WTC11 (cell line): ENCODE data around the gene CDH6. TPM values are rescaled to one million over a fixed set of nuclear protein-coding genes. Genes with fewer than 3 reads are reported as not detected.

Source experiments
- ATAC-seq: fragments of 200-7000 bp; cut with Tn5 transposase; 2 replicates; pipeline ENCODE4 v1.10.0; 2021; ENCODE audit warnings: mild to moderate bottlenecking, moderate library complexity
- CTCF ChIA-PET: fragments of 300-600 bp; sonication (Branson Sonifier 250); formaldehyde crosslinking; loops from one replicate; lab custom pipeline; 2021; ENCODE audit warnings: antibody characterized with exemption; lab: Charles Lee
- POLR2A ChIA-PET: fragments of 350-600 bp; sonication (Branson Sonifier 250); formaldehyde crosslinking; loops from one replicate; lab custom pipeline; 2021; ENCODE audit warnings: antibody characterized with exemption; lab: Charles Lee
- DNase-seq: peaks from one replicate; pipeline ENCODE4 v3.0.0; 2021; ENCODE audit warnings: low spot score
- H3K27ac Mint-ChIP-seq: 2 replicates; pipeline ENCODE4 v1.8.0; 2021; ENCODE audit warnings: mixed read lengths
- H3K27me3 Mint-ChIP-seq: 2 replicates; pipeline ENCODE4 v1.8.0; 2021; ENCODE audit warnings: low read depth, mild to moderate bottlenecking, moderate library complexity, mixed read lengths
- H3K36me3 Mint-ChIP-seq: 2 replicates; pipeline ENCODE4 v1.8.0; 2021; ENCODE audit warnings: mixed read lengths
- H3K4me1 Mint-ChIP-seq: 2 replicates; pipeline ENCODE4 v1.8.0; 2022; ENCODE audit warnings: mixed read lengths
- H3K4me3 Mint-ChIP-seq: 2 replicates; pipeline ENCODE4 v1.8.0; 2021; ENCODE audit warnings: mild to moderate bottlenecking, moderate library complexity, mixed read lengths
- H3K9me3 Mint-ChIP-seq: 2 replicates; pipeline ENCODE4 v1.8.0; 2021; ENCODE audit warnings: mixed read lengths
- ATF1 ChIP-seq: sonication (generic); formaldehyde crosslinking; IDR thresholded peaks from 2 replicates; pipeline ENCODE4 v1.8.1; 2023; ENCODE audit warnings: mild to moderate bottlenecking, moderate library complexity, missing genetic modification reagents
- GABPB1 ChIP-seq: sonication (generic); formaldehyde crosslinking; IDR thresholded peaks from 2 replicates; pipeline ENCODE4 v1.8.1; 2023; ENCODE audit warnings: mild to moderate bottlenecking, missing genetic modification reagents
- HMGA2 ChIP-seq: fragments of 250-450 bp; sonication (Bioruptor Pico); IDR thresholded peaks from 2 replicates; pipeline ENCODE4 v1.4.0; 2021; ENCODE audit warnings: mild to moderate bottlenecking, moderate library complexity
- JUN ChIP-seq: sonication (generic); formaldehyde crosslinking; IDR thresholded peaks from 2 replicates; pipeline ENCODE4 v1.8.0; 2023; ENCODE audit warnings: mild to moderate bottlenecking, missing genetic modification reagents
- MYBL2 ChIP-seq: sonication (generic); formaldehyde crosslinking; IDR thresholded peaks from 2 replicates; pipeline ENCODE4 v1.8.1; 2023; ENCODE audit warnings: mild to moderate bottlenecking, moderate library complexity, missing genetic modification reagents
- NFATC4 ChIP-seq: fragments of 250-450 bp; sonication (Bioruptor Pico); IDR thresholded peaks from 2 replicates; pipeline ENCODE4 v1.9.0; 2021; ENCODE audit warnings: mild to moderate bottlenecking
- NR1H2 ChIP-seq: sonication (generic); formaldehyde crosslinking; IDR thresholded peaks from 2 replicates; pipeline ENCODE4 v1.9.0; 2021; ENCODE audit warnings: mild to moderate bottlenecking, moderate library complexity, missing genetic modification reagents
- NR2C2 ChIP-seq: sonication (generic); formaldehyde crosslinking; IDR thresholded peaks from 2 replicates; pipeline ENCODE4 v1.8.0; 2022; ENCODE audit warnings: mild to moderate bottlenecking, missing genetic modification reagents
- SOX15 ChIP-seq: fragments of 250-450 bp; sonication (Bioruptor Pico); IDR thresholded peaks from 2 replicates; pipeline ENCODE4 v1.9.0; 2021; ENCODE audit warnings: mild to moderate bottlenecking
- ZNF219 ChIP-seq: sonication (generic); formaldehyde crosslinking; IDR thresholded peaks from 2 replicates; pipeline ENCODE4 v1.8.0; 2023; ENCODE audit warnings: missing genetic modification reagents, mild to moderate bottlenecking, borderline replicate concordance
- ZNF671 ChIP-seq: fragments of 250-450 bp; sonication (Bioruptor Pico); IDR thresholded peaks from 2 replicates; pipeline ENCODE4 v1.8.0; 2021; ENCODE audit warnings: mild to moderate bottlenecking
- total RNA-seq: library from RNA; stranded (reverse); gene quantifications from 3 replicates; pipeline ENCODE4 v1.2.3, GENCODE V29; 2021
- TF ChIP-seq, protein P1 (sequence below): sonication (generic); formaldehyde crosslinking; IDR thresholded peaks from 2 replicates; pipeline ENCODE4 v1.8.0; 2022; ENCODE audit warnings: mild to moderate bottlenecking, missing genetic modification reagents
- TF ChIP-seq, protein P2 (sequence below): sonication (generic); formaldehyde crosslinking; IDR thresholded peaks from 2 replicates; pipeline ENCODE4 v1.8.0; 2022; ENCODE audit warnings: missing genetic modification reagents
- TF ChIP-seq, protein P3 (sequence below): sonication (generic); formaldehyde crosslinking; IDR thresholded peaks from 2 replicates; pipeline ENCODE4 v1.8.1; 2022; ENCODE audit warnings: mild to moderate bottlenecking, moderate library complexity, missing genetic modification reagents
- TF ChIP-seq, protein P4 (sequence below): sonication (generic); formaldehyde crosslinking; IDR thresholded peaks from 2 replicates; pipeline ENCODE4 v1.8.0; 2023; ENCODE audit warnings: missing genetic modification reagents, mild to moderate bottlenecking, borderline replicate concordance
- TF ChIP-seq, protein P5 (sequence below): sonication (generic); formaldehyde crosslinking; IDR thresholded peaks from 2 replicates; pipeline ENCODE4 v1.8.1; 2023; ENCODE audit warnings: mild to moderate bottlenecking, missing genetic modification reagents, moderate library complexity
- TF ChIP-seq, protein P6 (sequence below): sonication (generic); formaldehyde crosslinking; IDR thresholded peaks from 2 replicates; pipeline ENCODE4 v1.8.1; 2023; ENCODE audit warnings: mild to moderate bottlenecking, moderate library complexity, missing genetic modification reagents

The CDH6 gene
- total RNA-seq, 1 experiment from 2014 or later, result 2.6 TPM

DNA sequence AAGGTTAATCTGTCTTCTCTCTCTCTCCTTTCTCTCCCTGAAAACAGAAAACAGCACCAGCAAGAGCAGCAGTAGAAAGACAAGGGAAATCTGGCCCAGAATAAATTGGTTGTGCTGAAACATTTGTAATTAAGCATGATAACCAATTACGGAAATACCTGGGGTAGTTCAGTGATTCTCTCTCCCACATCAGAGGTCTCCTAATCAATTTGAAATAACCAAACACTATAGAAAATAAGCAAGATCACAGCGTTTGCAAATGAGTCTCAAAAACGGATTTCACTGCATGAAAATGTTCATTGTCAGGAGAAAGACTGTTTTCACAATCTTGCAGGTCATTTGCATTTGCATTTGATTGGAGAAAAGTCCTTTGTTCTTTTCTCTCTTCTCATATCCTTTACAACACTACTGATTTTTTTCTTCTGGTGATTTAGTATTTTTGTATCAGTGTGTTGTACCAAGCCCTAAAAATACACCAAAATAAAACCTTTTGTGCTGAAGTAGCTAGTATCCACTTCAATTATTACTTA lies 36.8 kb upstream of the CDH6 start (continued):
- no peak for TF ChIP-seq ATF1 (CRISPR knock-in tag)
- TF ChIP-seq, all 79 proteins: peak for 0

DNA sequence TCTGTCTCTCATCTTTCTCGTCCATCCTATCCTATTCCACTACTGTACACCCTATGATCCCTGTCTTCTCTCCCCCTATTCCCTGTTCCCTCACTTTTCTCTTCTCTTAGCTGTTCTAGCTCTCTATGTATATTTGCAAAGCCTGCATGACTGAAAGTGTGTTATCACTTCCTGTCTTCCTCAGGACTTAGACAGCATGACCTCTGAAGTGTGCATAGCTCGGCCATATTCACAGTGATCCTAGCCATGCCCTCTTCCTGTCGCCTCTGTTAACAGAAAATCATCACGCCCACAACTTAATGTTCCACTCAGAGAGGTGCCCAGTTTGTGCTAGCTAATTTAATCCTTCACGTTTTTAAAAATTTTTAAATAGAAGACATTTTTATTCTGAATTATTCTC lies 35.8 kb upstream of the CDH6 start:
- ChIA-PET POLR2A (no interaction called here), CTCF (no interaction called here)
- no peak overlapping the region for H3K4me3 Mint-ChIP-seq
- DNase-seq (no peak), ATAC-seq (no peak)
- H3K4me1 Mint-ChIP-seq, result peaks cover 55% of the 10 kb centered on the region
- no peak for TF ChIP-seq GABPB1
- TF ChIP-seq, protein P1, sequence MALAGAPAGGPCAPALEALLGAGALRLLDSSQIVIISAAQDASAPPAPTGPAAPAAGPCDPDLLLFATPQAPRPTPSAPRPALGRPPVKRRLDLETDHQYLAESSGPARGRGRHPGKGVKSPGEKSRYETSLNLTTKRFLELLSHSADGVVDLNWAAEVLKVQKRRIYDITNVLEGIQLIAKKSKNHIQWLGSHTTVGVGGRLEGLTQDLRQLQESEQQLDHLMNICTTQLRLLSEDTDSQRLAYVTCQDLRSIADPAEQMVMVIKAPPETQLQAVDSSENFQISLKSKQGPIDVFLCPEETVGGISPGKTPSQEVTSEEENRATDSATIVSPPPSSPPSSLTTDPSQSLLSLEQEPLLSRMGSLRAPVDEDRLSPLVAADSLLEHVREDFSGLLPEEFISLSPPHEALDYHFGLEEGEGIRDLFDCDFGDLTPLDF, result no peak
- TF ChIP-seq ZNF671 (CRISPR knock-in tag), result no peak
- TF ChIP-seq, protein P2, sequence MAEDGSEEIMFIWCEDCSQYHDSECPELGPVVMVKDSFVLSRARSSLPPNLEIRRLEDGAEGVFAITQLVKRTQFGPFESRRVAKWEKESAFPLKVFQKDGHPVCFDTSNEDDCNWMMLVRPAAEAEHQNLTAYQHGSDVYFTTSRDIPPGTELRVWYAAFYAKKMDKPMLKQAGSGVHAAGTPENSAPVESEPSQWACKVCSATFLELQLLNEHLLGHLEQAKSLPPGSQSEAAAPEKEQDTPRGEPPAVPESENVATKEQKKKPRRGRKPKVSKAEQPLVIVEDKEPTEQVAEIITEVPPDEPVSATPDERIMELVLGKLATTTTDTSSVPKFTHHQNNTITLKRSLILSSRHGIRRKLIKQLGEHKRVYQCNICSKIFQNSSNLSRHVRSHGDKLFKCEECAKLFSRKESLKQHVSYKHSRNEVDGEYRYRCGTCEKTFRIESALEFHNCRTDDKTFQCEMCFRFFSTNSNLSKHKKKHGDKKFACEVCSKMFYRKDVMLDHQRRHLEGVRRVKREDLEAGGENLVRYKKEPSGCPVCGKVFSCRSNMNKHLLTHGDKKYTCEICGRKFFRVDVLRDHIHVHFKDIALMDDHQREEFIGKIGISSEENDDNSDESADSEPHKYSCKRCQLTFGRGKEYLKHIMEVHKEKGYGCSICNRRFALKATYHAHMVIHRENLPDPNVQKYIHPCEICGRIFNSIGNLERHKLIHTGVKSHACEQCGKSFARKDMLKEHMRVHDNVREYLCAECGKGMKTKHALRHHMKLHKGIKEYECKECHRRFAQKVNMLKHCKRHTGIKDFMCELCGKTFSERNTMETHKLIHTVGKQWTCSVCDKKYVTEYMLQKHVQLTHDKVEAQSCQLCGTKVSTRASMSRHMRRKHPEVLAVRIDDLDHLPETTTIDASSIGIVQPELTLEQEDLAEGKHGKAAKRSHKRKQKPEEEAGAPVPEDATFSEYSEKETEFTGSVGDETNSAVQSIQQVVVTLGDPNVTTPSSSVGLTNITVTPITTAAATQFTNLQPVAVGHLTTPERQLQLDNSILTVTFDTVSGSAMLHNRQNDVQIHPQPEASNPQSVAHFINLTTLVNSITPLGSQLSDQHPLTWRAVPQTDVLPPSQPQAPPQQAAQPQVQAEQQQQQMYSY (CRISPR knock-in tag), result no peak
- no peaks in the 10 kb centered on the region for H3K27me3 Mint-ChIP-seq
- no peaks in the 10 kb centered on the region for H3K9me3 Mint-ChIP-seq
- no peaks in the 10 kb centered on the region for H3K36me3 Mint-ChIP-seq
- no peak overlapping the region for H3K27ac Mint-ChIP-seq

DNA sequence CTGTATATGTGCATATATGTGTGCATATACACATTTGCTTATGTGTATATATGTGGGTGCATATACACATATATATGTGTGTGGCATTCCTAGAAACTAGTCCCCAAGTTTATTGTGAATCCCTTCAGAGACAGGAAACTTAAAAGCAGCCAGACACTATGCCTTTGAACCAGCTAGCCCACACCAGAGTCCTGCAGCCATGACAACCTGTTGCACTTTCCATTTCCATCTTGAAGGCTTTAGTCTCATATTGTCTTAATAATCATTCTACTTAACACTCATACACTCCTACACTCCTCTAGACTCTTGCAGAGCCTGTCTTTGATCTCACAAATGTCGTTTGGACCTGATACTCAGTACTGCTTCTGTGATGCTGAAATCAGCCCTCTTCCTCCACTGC lies 34.8 kb upstream of the CDH6 start:
- H3K27ac Mint-ChIP-seq, result no peak overlapping the region
- H3K36me3 Mint-ChIP-seq, result no peaks in the 10 kb centered on the region
- ATAC-seq (no peak), DNase-seq (no peak)
- ChIA-PET CTCF (no interaction called here), POLR2A (no interaction called here)
- peaks cover 46% of the 10 kb centered on the region for H3K4me1 Mint-ChIP-seq
- H3K9me3 Mint-ChIP-seq, result no peaks in the 10 kb centered on the region
- no peaks in the 10 kb centered on the region for H3K27me3 Mint-ChIP-seq
- no peak overlapping the region for H3K4me3 Mint-ChIP-seq
- TF ChIP-seq, protein P2 (CRISPR knock-in tag), result no peak
- TF ChIP-seq, protein P3, sequence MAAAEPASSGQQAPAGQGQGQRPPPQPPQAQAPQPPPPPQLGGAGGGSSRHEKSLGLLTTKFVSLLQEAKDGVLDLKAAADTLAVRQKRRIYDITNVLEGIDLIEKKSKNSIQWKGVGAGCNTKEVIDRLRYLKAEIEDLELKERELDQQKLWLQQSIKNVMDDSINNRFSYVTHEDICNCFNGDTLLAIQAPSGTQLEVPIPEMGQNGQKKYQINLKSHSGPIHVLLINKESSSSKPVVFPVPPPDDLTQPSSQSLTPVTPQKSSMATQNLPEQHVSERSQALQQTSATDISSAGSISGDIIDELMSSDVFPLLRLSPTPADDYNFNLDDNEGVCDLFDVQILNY (CRISPR knock-in tag), result no peak
- TF ChIP-seq, protein P4, sequence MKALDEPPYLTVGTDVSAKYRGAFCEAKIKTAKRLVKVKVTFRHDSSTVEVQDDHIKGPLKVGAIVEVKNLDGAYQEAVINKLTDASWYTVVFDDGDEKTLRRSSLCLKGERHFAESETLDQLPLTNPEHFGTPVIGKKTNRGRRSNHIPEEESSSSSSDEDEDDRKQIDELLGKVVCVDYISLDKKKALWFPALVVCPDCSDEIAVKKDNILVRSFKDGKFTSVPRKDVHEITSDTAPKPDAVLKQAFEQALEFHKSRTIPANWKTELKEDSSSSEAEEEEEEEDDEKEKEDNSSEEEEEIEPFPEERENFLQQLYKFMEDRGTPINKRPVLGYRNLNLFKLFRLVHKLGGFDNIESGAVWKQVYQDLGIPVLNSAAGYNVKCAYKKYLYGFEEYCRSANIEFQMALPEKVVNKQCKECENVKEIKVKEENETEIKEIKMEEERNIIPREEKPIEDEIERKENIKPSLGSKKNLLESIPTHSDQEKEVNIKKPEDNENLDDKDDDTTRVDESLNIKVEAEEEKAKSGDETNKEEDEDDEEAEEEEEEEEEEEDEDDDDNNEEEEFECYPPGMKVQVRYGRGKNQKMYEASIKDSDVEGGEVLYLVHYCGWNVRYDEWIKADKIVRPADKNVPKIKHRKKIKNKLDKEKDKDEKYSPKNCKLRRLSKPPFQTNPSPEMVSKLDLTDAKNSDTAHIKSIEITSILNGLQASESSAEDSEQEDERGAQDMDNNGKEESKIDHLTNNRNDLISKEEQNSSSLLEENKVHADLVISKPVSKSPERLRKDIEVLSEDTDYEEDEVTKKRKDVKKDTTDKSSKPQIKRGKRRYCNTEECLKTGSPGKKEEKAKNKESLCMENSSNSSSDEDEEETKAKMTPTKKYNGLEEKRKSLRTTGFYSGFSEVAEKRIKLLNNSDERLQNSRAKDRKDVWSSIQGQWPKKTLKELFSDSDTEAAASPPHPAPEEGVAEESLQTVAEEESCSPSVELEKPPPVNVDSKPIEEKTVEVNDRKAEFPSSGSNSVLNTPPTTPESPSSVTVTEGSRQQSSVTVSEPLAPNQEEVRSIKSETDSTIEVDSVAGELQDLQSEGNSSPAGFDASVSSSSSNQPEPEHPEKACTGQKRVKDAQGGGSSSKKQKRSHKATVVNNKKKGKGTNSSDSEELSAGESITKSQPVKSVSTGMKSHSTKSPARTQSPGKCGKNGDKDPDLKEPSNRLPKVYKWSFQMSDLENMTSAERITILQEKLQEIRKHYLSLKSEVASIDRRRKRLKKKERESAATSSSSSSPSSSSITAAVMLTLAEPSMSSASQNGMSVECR, result no peak
- TF ChIP-seq, protein P5, sequence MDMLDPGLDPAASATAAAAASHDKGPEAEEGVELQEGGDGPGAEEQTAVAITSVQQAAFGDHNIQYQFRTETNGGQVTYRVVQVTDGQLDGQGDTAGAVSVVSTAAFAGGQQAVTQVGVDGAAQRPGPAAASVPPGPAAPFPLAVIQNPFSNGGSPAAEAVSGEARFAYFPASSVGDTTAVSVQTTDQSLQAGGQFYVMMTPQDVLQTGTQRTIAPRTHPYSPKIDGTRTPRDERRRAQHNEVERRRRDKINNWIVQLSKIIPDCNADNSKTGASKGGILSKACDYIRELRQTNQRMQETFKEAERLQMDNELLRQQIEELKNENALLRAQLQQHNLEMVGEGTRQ, result no peak
- TF ChIP-seq NR1H2 (CRISPR knock-in tag) (no peak), JUN (CRISPR knock-in tag) (no peak), NFATC4 (no peak), MYBL2 (no peak), NR2C2 (CRISPR knock-in tag) (no peak), SOX15 (no peak), ZNF219 (no peak), HMGA2 (no peak)
- TF ChIP-seq, protein P6, sequence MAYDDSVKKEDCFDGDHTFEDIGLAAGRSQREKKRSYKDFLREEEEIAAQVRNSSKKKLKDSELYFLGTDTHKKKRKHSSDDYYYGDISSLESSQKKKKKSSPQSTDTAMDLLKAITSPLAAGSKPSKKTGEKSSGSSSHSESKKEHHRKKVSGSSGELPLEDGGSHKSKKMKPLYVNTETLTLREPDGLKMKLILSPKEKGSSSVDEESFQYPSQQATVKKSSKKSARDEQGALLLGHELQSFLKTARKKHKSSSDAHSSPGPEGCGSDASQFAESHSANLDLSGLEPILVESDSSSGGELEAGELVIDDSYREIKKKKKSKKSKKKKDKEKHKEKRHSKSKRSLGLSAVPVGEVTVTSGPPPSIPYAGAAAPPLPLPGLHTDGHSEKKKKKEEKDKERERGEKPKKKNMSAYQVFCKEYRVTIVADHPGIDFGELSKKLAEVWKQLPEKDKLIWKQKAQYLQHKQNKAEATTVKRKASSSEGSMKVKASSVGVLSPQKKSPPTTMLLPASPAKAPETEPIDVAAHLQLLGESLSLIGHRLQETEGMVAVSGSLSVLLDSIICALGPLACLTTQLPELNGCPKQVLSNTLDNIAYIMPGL, result no peak
